Suprapubic skin (tissue), 4 donors: Measurements from ENCODE around the gene OSTF1. TPM values are rescaled to one million over a fixed set of nuclear protein-coding genes. Genes with fewer than 3 reads are reported as not detected.

Experiments
- DNase-seq, 2 donors: peaks; one replicate each; pipeline ENCODE4 v3.0.0-alpha.2; 2019; ENCODE audit warnings: low spot score in 2 of 2
- H3K27ac ChIP-seq: fragments of 200-600 bp; sonication (generic); one replicate; pipeline ENCODE4 v1.5.1; 2019
- H3K27me3 ChIP-seq: fragments of 200-600 bp; sonication (generic); one replicate; pipeline ENCODE4 v1.5.1; 2019
- H3K36me3 ChIP-seq: fragments of 200-600 bp; sonication (generic); one replicate; pipeline ENCODE4 v1.5.1; 2019
- H3K4me1 ChIP-seq: fragments of 200-600 bp; sonication (generic); one replicate; pipeline ENCODE4 v1.5.1; 2019
- H3K4me3 ChIP-seq: fragments of 200-600 bp; sonication (generic); one replicate; pipeline ENCODE4 v1.5.1; 2019; ENCODE audit warnings: mild to moderate bottlenecking
- H3K9me3 ChIP-seq: fragments of 200-600 bp; sonication (generic); one replicate; pipeline ENCODE4 v1.5.1; 2019
- EP300 ChIP-seq: sonication (generic); formaldehyde crosslinking; IDR thresholded peaks from one replicate; pipeline ENCODE4 v1.6.1; 2017; ENCODE audit warnings: antibody characterized with exemption
- POLR2A ChIP-seq, 2 donors: fragments of 450-650 bp; IDR thresholded peaks; one replicate each; pipeline ENCODE4 v1.6.1; 2017; ENCODE audit warnings: antibody characterized with exemption in 2 of 2, mild to moderate bottlenecking in 2 of 2, moderate library complexity in 2 of 2
- POLR2AphosphoS5 ChIP-seq, 3 donors: sonication (generic); formaldehyde crosslinking; IDR thresholded peaks; one replicate each; pipeline ENCODE4 v1.6.1; 2017; ENCODE audit warnings: antibody characterized with exemption in 3 of 3
- WGBS: methylation state at CpG from one replicate; pipeline ENCODE4 v1.1.5; 2018; 5-methylcytosine and 5-hydroxymethylcytosine counted together
- total RNA-seq, 4 donors: library from RNA; depleted of rRNA; stranded (reverse); fragments of >200 nt; gene quantifications; one replicate each; pipeline ENCODE4 v1.1.0, GENCODE V29; 2016
- TF ChIP-seq, protein P1 (sequence below), 2 donors: fragments of 200-600 bp in 1 of 2; fragments of 450-650 bp in 1 of 2; sonication (generic) in 1 of 2; IDR thresholded peaks; one replicate each; pipeline ENCODE4 v1.5.1; 2016 to 2019; ENCODE audit warnings: antibody characterized with exemption in 2 of 2, mild to moderate bottlenecking in 1 of 2, moderate library complexity in 1 of 2

OSTF1 gene
- total RNA-seq, 4 donors from 2014 or later, result 32.3 to 46.3 (median 44.3) TPM

- H3K27ac ChIP-seq, result no peak overlapping the region
- DNase-seq, result no peak
- WGBS, result 74% methylated on average over 2 of the region's 2 CpGs
- H3K4me3 ChIP-seq, result no peak overlapping the region
- H3K27me3 ChIP-seq, result no peaks in the 10 kb centered on the region
- H3K4me1 ChIP-seq, result no peaks in the 10 kb centered on the region
- H3K36me3 ChIP-seq, result peaks cover 55% of the 10 kb centered on the region
- peaks cover 6% of the 10 kb centered on the region for H3K9me3 ChIP-seq
- no peak for TF ChIP-seq POLR2AphosphoS5 (IDR thresholded peaks at IDR 0.05)
Measured at GRCh38 chr9:75168270-75169178, 80.2 kb downstream of the OSTF1 start.

DNA sequence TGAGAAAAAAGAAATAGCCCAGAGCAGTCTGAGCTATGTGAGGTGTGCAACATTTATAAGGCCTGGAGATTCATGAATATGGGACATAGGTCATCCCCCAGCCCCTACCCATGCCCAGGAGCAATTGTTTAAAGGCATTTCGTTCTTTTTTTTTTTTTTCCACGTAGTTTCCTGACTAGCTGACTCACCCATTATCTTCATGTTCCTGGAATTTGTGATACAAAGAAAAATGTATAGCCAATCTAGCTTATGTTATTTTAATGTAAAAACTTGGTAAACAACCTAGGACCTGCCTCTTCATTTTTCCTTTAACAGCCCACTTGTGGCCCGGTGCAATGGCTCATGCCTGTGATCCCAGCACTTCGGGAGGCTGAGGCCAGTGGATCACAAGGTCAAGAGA, 81.3 kb downstream of the OSTF1 start:
- WGBS, result 68% methylated on average over 4 of the region's 4 CpGs
- H3K36me3 ChIP-seq, result peaks cover 47% of the 10 kb centered on the region

DNA sequence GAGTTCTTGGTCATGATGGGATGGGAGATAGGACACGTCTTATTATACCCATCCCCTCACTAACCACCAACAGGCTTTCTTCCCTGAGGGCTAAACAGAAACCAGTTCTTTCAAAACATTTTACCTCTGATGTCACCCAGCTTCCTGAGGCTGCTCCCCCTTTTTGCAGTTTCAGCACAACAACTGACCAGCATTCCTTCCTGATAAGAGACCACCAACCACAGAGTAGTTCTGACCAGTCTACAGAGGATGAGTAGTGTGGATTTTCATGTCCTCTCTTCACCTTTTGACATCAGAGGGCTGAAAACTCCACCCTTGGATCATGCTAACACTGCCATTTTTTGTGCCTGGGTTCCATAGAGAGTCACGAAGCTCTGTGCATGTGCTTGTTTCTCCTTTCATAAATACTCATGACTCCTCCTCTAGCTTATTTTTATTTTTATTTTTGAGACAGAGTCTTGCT, 82.6 kb downstream of the OSTF1 start:
- Histone ChIP-seq H3K27ac (no peak overlapping the region), H3K4me1 (no peaks in the 10 kb centered on the region), H3K9me3 (no peaks in the 10 kb centered on the region), H3K27me3 (no peaks in the 10 kb centered on the region), H3K4me3 (no peak overlapping the region), H3K36me3 (peaks cover 36% of the 10 kb centered on the region)
- DNase-seq, result no peak
- 92% methylated on average over 2 of the region's 2 CpGs for WGBS
- no peak for TF ChIP-seq POLR2AphosphoS5 (IDR thresholded peaks at IDR 0.05)
- no peak for TF ChIP-seq POLR2A (IDR thresholded peaks at IDR 0.05)
- TF ChIP-seq, protein P1, sequence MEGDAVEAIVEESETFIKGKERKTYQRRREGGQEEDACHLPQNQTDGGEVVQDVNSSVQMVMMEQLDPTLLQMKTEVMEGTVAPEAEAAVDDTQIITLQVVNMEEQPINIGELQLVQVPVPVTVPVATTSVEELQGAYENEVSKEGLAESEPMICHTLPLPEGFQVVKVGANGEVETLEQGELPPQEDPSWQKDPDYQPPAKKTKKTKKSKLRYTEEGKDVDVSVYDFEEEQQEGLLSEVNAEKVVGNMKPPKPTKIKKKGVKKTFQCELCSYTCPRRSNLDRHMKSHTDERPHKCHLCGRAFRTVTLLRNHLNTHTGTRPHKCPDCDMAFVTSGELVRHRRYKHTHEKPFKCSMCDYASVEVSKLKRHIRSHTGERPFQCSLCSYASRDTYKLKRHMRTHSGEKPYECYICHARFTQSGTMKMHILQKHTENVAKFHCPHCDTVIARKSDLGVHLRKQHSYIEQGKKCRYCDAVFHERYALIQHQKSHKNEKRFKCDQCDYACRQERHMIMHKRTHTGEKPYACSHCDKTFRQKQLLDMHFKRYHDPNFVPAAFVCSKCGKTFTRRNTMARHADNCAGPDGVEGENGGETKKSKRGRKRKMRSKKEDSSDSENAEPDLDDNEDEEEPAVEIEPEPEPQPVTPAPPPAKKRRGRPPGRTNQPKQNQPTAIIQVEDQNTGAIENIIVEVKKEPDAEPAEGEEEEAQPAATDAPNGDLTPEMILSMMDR (IDR thresholded peaks at IDR 0.05), result no peak
- no peak for TF ChIP-seq EP300

More for the DNA sequence above, 81.3 kb downstream of the OSTF1 start:
- H3K9me3 ChIP-seq, result no peaks in the 10 kb centered on the region
- TF ChIP-seq, protein P1 (IDR thresholded peaks at IDR 0.05), result no peak
- TF ChIP-seq POLR2AphosphoS5 (IDR thresholded peaks at IDR 0.05), result no peak
- TF ChIP-seq POLR2A (IDR thresholded peaks at IDR 0.05), result no peak
- TF ChIP-seq EP300, result no peak
- no peak overlapping the region for H3K4me3 ChIP-seq
- no peaks in the 10 kb centered on the region for H3K4me1 ChIP-seq
- no peak for DNase-seq
- no peaks in the 10 kb centered on the region for H3K27me3 ChIP-seq
- H3K27ac ChIP-seq, result no peak overlapping the region

DNA sequence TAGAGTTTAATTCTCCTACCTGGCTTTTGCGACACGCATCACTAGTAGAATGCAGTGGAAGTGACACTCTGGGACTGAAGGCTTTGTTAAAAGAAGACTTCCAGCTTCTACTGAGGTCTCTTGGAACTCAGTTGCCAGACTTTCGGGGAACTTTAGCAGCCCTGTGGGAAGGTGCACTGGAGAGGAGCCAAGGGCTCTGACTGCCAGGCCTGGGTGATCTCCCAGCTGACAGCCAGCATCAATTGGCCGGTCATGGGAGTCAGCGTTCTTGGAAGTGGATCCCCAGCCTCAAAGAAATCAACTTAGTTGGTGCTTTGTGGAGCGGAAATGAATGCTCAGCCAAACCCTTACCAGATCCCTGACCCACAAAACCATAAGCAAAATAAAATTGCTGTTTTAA, 87.1 kb downstream of the OSTF1 start:
- no peak overlapping the region for H3K27ac ChIP-seq
- no peak overlapping the region for H3K4me3 ChIP-seq
- no peaks in the 10 kb centered on the region for H3K4me1 ChIP-seq
- no peak for TF ChIP-seq POLR2A (IDR thresholded peaks at IDR 0.05)
- TF ChIP-seq, protein P1 (IDR thresholded peaks at IDR 0.05), result no peak
- no peak for TF ChIP-seq EP300
- TF ChIP-seq POLR2AphosphoS5 (IDR thresholded peaks at IDR 0.05), result no peak
- no peak for DNase-seq
- no peaks in the 10 kb centered on the region for H3K9me3 ChIP-seq
- 89% methylated on average over 6 of the region's 6 CpGs for WGBS
- H3K36me3 ChIP-seq, result peaks cover 8% of the 10 kb centered on the region
- no peaks in the 10 kb centered on the region for H3K27me3 ChIP-seq

- Histone ChIP-seq H3K36me3 (peaks cover 2% of the 10 kb centered on the region), H3K27me3 (no peaks in the 10 kb centered on the region), H3K9me3 (no peaks in the 10 kb centered on the region), H3K27ac (no peak overlapping the region), H3K4me1 (no peaks in the 10 kb centered on the region), H3K4me3 (no peak overlapping the region)
- TF ChIP-seq EP300 (no peak), POLR2AphosphoS5 (IDR thresholded peaks at IDR 0.05) (no peak), POLR2A (IDR thresholded peaks at IDR 0.05) (no peak)
- TF ChIP-seq, protein P1 (IDR thresholded peaks at IDR 0.05), result no peak
- DNase-seq, result no peak
Measured at GRCh38 chr9:75176037-75176436, 87.7 kb downstream of the OSTF1 start.
